HG03025 (cell line): Measurements from ENCODE around the gene ZBTB20.
"Not testable (repeated sequence)": the region's sequence is repeated elsewhere in the genome, so short reads cannot be mapped to it uniquely, and the experiment has no call there.

ENCODE experiments used
- ATAC-seq: cut with Tn5 transposase; IDR thresholded peaks from one replicate; pipeline ENCODE4 v1.9.1; 2021; ENCODE audit warnings: mild to moderate bottlenecking, moderate library complexity; ENCODE audit not compliant: unreplicated experiment, low FRiP score

ZBTB20 gene

GRCh38 chr3:115148142-115148790, 1.2 kb upstream of the ZBTB20 start:
- peak; percentile 1 for ATAC-seq

GRCh38 chr3:115147329-115148141, 447 bp upstream of the ZBTB20 start:
- peak; percentile 85 for ATAC-seq

- no peak for ATAC-seq
These were observed 1.1 kb downstream of the ZBTB20 start for GRCh38 chr3:115146032-115146417.

- peak; percentile 64 for ATAC-seq
These were observed 5.9 kb downstream of the ZBTB20 start for GRCh38 chr3:115141033-115141757.

- no peak for ATAC-seq
These were observed 8.0 kb downstream of the ZBTB20 start for GRCh38 chr3:115139072-115139471.

GRCh38 chr3:115134648-115135347, 12.3 kb downstream of the ZBTB20 start:
- no peak for ATAC-seq

GRCh38 chr3:115127208-115127607, 19.9 kb downstream of the ZBTB20 start:
- no peak for ATAC-seq

- no peak for ATAC-seq
These were observed 26.5 kb downstream of the ZBTB20 start for GRCh38 chr3:115120597-115120996.

- ATAC-seq, result no peak
These were observed 33.7 kb downstream of the ZBTB20 start for GRCh38 chr3:115113367-115113766.

- no peak for ATAC-seq
These were observed 35.5 kb downstream of the ZBTB20 start for GRCh38 chr3:115111632-115112031.

GRCh38 chr3:115110830-115111229, 36.3 kb downstream of the ZBTB20 start:
- no peak for ATAC-seq

GRCh38 chr3:115110066-115110465, 37.0 kb downstream of the ZBTB20 start:
- not testable (repeated sequence) for ATAC-seq

GRCh38 chr3:115108614-115109013, 38.5 kb downstream of the ZBTB20 start:
- no peak for ATAC-seq

- ATAC-seq, result no peak
These were observed 45.0 kb downstream of the ZBTB20 start for GRCh38 chr3:115102046-115102445.

GRCh38 chr3:115100806-115101205, 46.3 kb downstream of the ZBTB20 start:
- no peak for ATAC-seq

GRCh38 chr3:115099986-115100571, 47.0 kb downstream of the ZBTB20 start:
- ATAC-seq, result no peak

- no peak for ATAC-seq
These were observed 47.7 kb downstream of the ZBTB20 start for GRCh38 chr3:115099134-115099985.

GRCh38 chr3:115098354-115099073, 48.6 kb downstream of the ZBTB20 start:
- no peak for ATAC-seq

- ATAC-seq, result no peak
These were observed 51.9 kb downstream of the ZBTB20 start for GRCh38 chr3:115095236-115095635.
